ENCODE results near the gene MEIS2. TPM values are rescaled to one million over a fixed set of nuclear protein-coding genes. Genes with fewer than 3 reads are reported as not detected.

MEIS2 gene
- total RNA-seq, 4 donors from 2014 or later, result 9.0 to 18.5 (median 16.3) TPM

GRCh38 chr15:37115538-37115937, 15.2 kb upstream of the MEIS2 start:
- H3K4me1 ChIP-seq, result peaks cover 2% of the 10 kb centered on the region
- no peak overlapping the region for H3K4me3 ChIP-seq
- no peak for TF ChIP-seq EP300 (IDR thresholded peaks at IDR 0.05)
- no peak for TF ChIP-seq POLR2AphosphoS5 (IDR thresholded peaks at IDR 0.05)
- no peak for TF ChIP-seq CTCF (IDR thresholded peaks at IDR 0.05)
- no peak for TF ChIP-seq POLR2A (IDR thresholded peaks at IDR 0.05)
- DNase-seq (ENCODE audit: low spot score in 2 of 2), result no peak
- no peaks in the 10 kb centered on the region for H3K9me3 ChIP-seq
- 98% methylated on average over 3 of the region's 3 CpGs for WGBS
- no peaks in the 10 kb centered on the region for H3K36me3 ChIP-seq
- H3K27me3 ChIP-seq, result no peaks in the 10 kb centered on the region
- no peak overlapping the region for H3K27ac ChIP-seq

- no peak overlapping the region for H3K27ac ChIP-seq
- TF ChIP-seq EP300 (IDR thresholded peaks at IDR 0.05), result no peak
- no peak for TF ChIP-seq CTCF (IDR thresholded peaks at IDR 0.05)
- no peak for TF ChIP-seq POLR2AphosphoS5 (IDR thresholded peaks at IDR 0.05)
- no peak for TF ChIP-seq POLR2A (IDR thresholded peaks at IDR 0.05)
- H3K4me3 ChIP-seq, result no peak overlapping the region
- H3K36me3 ChIP-seq, result no peaks in the 10 kb centered on the region
- H3K27me3 ChIP-seq, result peaks cover 15% of the 10 kb centered on the region
- DNase-seq (ENCODE audit: low spot score in 2 of 2), result no peak
- no peaks in the 10 kb centered on the region for H3K9me3 ChIP-seq
- 92% methylated on average over 5 of the region's 5 CpGs for WGBS
- H3K4me1 ChIP-seq, result peaks cover 15% of the 10 kb centered on the region
These were observed 12.8 kb upstream of the MEIS2 start for GRCh38 chr15:37112971-37113670.

- H3K4me3 ChIP-seq, result no peak overlapping the region
- peaks cover 17% of the 10 kb centered on the region for H3K27me3 ChIP-seq
- H3K9me3 ChIP-seq, result no peaks in the 10 kb centered on the region
- H3K27ac ChIP-seq, result no peak overlapping the region
- 45% methylated on average over 4 of the region's 4 CpGs for WGBS
- no peaks in the 10 kb centered on the region for H3K36me3 ChIP-seq
- H3K4me1 ChIP-seq, result peaks cover 15% of the 10 kb centered on the region
- DNase-seq (ENCODE audit: low spot score in 2 of 2), result no peak
- TF ChIP-seq POLR2A (IDR thresholded peaks at IDR 0.05) (no peak), CTCF (IDR thresholded peaks at IDR 0.05) (no peak), EP300 (IDR thresholded peaks at IDR 0.05) (no peak), POLR2AphosphoS5 (IDR thresholded peaks at IDR 0.05) (no peak)
These were observed 11.8 kb upstream of the MEIS2 start for GRCh38 chr15:37112171-37112570.

GRCh38 chr15:37111427-37111717, 11.0 kb upstream of the MEIS2 start:
- DNase-seq (ENCODE audit: low spot score in 2 of 2), result no peak
- no peak overlapping the region for H3K27ac ChIP-seq

More at GRCh38 chr15:37111427-37111717, 11.0 kb upstream of the MEIS2 start:
- WGBS, result 83% methylated on average over 3 of the region's 3 CpGs
- peaks cover 20% of the 10 kb centered on the region for H3K4me1 ChIP-seq
- no peaks in the 10 kb centered on the region for H3K9me3 ChIP-seq
- no peaks in the 10 kb centered on the region for H3K36me3 ChIP-seq
- H3K4me3 ChIP-seq, result peak overlapping the region; percentile 49
- TF ChIP-seq EP300 (IDR thresholded peaks at IDR 0.05) (no peak), CTCF (IDR thresholded peaks at IDR 0.05) (no peak), POLR2AphosphoS5 (IDR thresholded peaks at IDR 0.05) (no peak), POLR2A (IDR thresholded peaks at IDR 0.05) (no peak)
- H3K27me3 ChIP-seq, result peaks cover 25% of the 10 kb centered on the region

Data from suprapubic skin (tissue), 4 donors.